ENCODE measurements around the gene SUSD6.

DNA sequence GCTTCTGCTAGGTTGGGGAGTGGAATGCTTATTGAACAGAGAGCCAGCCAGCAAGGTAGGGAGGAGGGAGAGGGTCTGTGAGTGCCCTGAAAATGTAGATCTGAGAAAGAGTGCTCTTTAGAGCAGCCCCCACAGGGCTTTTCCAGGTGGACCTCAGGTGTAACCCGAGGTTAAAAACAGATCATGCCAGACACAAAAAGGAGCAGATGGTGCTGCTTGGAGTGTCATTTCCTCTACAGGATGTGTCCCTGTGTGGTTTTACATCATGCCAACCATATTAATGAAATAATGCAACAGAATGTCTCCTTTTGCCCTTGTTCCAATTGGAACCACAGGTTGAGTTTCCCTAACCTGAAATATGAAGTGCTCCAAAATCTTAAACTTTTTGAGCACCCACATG, 6.4 kb downstream of the SUSD6 start:
- TF ChIP-seq, protein P1, sequence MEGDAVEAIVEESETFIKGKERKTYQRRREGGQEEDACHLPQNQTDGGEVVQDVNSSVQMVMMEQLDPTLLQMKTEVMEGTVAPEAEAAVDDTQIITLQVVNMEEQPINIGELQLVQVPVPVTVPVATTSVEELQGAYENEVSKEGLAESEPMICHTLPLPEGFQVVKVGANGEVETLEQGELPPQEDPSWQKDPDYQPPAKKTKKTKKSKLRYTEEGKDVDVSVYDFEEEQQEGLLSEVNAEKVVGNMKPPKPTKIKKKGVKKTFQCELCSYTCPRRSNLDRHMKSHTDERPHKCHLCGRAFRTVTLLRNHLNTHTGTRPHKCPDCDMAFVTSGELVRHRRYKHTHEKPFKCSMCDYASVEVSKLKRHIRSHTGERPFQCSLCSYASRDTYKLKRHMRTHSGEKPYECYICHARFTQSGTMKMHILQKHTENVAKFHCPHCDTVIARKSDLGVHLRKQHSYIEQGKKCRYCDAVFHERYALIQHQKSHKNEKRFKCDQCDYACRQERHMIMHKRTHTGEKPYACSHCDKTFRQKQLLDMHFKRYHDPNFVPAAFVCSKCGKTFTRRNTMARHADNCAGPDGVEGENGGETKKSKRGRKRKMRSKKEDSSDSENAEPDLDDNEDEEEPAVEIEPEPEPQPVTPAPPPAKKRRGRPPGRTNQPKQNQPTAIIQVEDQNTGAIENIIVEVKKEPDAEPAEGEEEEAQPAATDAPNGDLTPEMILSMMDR (IDR thresholded peaks at IDR 0.05): no peak
- no peak for TF ChIP-seq POLR2A (IDR thresholded peaks at IDR 0.05)
